Measurements from ENCODE around the gene KMO. TPM values are rescaled to one million over a fixed set of nuclear protein-coding genes. Genes with fewer than 3 reads are reported as not detected.
A peak's percentile ranks its signal among the peaks of the same experiment; 100 is the strongest.

KMO gene
- total RNA-seq, 1 experiment from 2014 or later: not detected

- no peak within 1 kb of the TSS for H4K5ac ChIP-seq (ENCODE audit: insufficient read length, low read depth, low read length)
- H3K27ac ChIP-seq (ENCODE audit: insufficient read length, low read depth, low read length): peak within 1 kb of the TSS; percentile 35
- Mint-ChIP-seq H3K36me3 (ENCODE audit: insufficient read depth in 1 of 3, low read depth in 3 of 3) (peaks cover 10 to 29% (median 21%) of the 10 kb centered on the region in 3 experiments), H3K27ac (peak within 1 kb of the TSS; percentile 2 to 92 (median 31); a peak in 6 of 7 replicates), H3K9me3 (peaks cover 13 to 17% of the 10 kb centered on the region in 2 experiments), H3K27me3 (ENCODE audit: low read depth) (peaks cover 16% of the 10 kb centered on the region), H3K4me3 (peak within 1 kb of the TSS; percentile 86 to 89), H3K4me1 (peaks cover 24 to 25% of the 10 kb centered on the region in 2 experiments)
- no peak within 1 kb of the TSS for H3T11ph ChIP-seq (ENCODE audit: low read length)
- H3K4me2 ChIP-seq (ENCODE audit: insufficient read depth, insufficient read length, low read length): peak within 1 kb of the TSS; percentile 87
- H2BK12ac ChIP-seq (ENCODE audit: insufficient read length, low read depth, low read length): no peak within 1 kb of the TSS
- H3K23ac ChIP-seq (ENCODE audit: insufficient read length, low read depth, low read length): no peak within 1 kb of the TSS
- peak within 1 kb of the TSS; percentile 92 for H3K18ac ChIP-seq (ENCODE audit: insufficient read length, low read depth, low read length)
- WGBS (ENCODE audit: extremely low coverage, insufficient read length, low lambda C conversion rate): no CpG with 5 or more reads among the region's 81 CpGs
- H2BK15ac ChIP-seq (ENCODE audit: low read depth, low read length): no peak within 1 kb of the TSS
- H3K9ac ChIP-seq (ENCODE audit: extremely low read depth, insufficient read length, low read length): peak within 1 kb of the TSS; percentile 99
- H2BK120ac ChIP-seq (ENCODE audit: low read depth, low read length, poor library complexity, severe bottlenecking): no peak within 1 kb of the TSS
- peaks cover 6% of the 10 kb centered on the region; the same call in 1 of the 2 replicates for H3K4me1 ChIP-seq (ENCODE audit: insufficient read depth, low read length)
- H2BK20ac ChIP-seq (ENCODE audit: low read depth, low read length, poor library complexity, severe bottlenecking): no peak within 1 kb of the TSS
- H2AK5ac ChIP-seq (ENCODE audit: insufficient read length, low read length): no peak within 1 kb of the TSS
- TF ChIP-seq, protein P1, sequence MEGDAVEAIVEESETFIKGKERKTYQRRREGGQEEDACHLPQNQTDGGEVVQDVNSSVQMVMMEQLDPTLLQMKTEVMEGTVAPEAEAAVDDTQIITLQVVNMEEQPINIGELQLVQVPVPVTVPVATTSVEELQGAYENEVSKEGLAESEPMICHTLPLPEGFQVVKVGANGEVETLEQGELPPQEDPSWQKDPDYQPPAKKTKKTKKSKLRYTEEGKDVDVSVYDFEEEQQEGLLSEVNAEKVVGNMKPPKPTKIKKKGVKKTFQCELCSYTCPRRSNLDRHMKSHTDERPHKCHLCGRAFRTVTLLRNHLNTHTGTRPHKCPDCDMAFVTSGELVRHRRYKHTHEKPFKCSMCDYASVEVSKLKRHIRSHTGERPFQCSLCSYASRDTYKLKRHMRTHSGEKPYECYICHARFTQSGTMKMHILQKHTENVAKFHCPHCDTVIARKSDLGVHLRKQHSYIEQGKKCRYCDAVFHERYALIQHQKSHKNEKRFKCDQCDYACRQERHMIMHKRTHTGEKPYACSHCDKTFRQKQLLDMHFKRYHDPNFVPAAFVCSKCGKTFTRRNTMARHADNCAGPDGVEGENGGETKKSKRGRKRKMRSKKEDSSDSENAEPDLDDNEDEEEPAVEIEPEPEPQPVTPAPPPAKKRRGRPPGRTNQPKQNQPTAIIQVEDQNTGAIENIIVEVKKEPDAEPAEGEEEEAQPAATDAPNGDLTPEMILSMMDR (conservative IDR thresholded peaks at IDR 0.05): no peak; the same call in 2 of the 3 replicates
- peak within 1 kb of the TSS; percentile 66 for H2AFZ ChIP-seq (ENCODE audit: low read length)
- no peaks in the 10 kb centered on the region for H3K9me3 ChIP-seq (ENCODE audit: control insufficient read depth, low read depth, low read length)
- no peaks in the 10 kb centered on the region for H3K79me1 ChIP-seq (ENCODE audit: insufficient read depth, low read depth, low read length, poor library complexity, severe bottlenecking)
- peaks cover 3% of the 10 kb centered on the region for H3K23me2 ChIP-seq (ENCODE audit: insufficient read length, low read depth, low read length, poor library complexity, severe bottlenecking)
- H3K4ac ChIP-seq (ENCODE audit: low read depth, low read length): no peak within 1 kb of the TSS
- peak; percentile 93 for DNase-seq
- peak within 1 kb of the TSS; percentile 31 for H2BK5ac ChIP-seq (ENCODE audit: insufficient read length, low read length)
- no peak within 1 kb of the TSS for H4K91ac ChIP-seq (ENCODE audit: insufficient read length, low read depth, low read length)
- H4K8ac ChIP-seq (replicated peaks; ENCODE audit: insufficient read length, low read depth, low read length): no peak within 1 kb of the TSS
- no peak within 1 kb of the TSS for H3K56ac ChIP-seq (ENCODE audit: insufficient read length, low read depth, low read length)
- H3K27me3 ChIP-seq (ENCODE audit: insufficient read depth, low read length): no peaks in the 10 kb centered on the region
- peak within 1 kb of the TSS; percentile 99 for H3K14ac ChIP-seq (ENCODE audit: insufficient read depth, low read length)
- peaks cover 20% of the 10 kb centered on the region; the same call in 1 of the 2 replicates for H3K79me2 ChIP-seq (ENCODE audit: insufficient read depth, low read length)
- H4K20me1 ChIP-seq (ENCODE audit: control insufficient read depth, insufficient read depth, insufficient read length): no peaks in the 10 kb centered on the region
These were observed 108.1 kb downstream of the KMO start, which contains the start of the genes CHML and OPN3 for GRCh38 chr1:241640149-241640866. Gene CHML, minus strand, starts transcription at chr1:241640369. Its CDS starts 4,603 bp downstream, at chr1:241635766. Gene OPN3, minus strand, starts transcription at chr1:241640369. Its CDS starts 115 bp downstream, at chr1:241640254.
